Measurements from ENCODE around the gene PARD6B.

Gene PARD6B

DNA sequence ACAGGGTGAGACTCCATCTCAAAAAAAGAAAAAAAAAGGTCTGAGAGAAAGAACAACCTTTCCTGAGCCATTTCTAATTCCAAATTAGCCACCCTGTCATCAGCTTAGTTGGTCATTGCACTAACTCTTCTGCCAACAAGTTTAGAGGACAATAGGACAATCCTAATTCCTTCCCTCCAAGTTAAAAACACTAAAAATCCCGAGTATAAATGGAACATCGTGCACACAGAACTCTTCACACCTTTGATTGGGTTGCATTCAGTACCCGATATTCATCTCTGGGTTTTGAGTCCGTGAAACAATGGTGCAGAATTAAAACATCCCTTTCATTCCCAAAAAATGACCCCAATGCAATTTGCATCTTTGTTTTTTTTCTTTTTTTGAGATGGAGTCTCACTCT, 23.0 kb downstream of the PARD6B start:
- TF ChIP-seq, protein P1, sequence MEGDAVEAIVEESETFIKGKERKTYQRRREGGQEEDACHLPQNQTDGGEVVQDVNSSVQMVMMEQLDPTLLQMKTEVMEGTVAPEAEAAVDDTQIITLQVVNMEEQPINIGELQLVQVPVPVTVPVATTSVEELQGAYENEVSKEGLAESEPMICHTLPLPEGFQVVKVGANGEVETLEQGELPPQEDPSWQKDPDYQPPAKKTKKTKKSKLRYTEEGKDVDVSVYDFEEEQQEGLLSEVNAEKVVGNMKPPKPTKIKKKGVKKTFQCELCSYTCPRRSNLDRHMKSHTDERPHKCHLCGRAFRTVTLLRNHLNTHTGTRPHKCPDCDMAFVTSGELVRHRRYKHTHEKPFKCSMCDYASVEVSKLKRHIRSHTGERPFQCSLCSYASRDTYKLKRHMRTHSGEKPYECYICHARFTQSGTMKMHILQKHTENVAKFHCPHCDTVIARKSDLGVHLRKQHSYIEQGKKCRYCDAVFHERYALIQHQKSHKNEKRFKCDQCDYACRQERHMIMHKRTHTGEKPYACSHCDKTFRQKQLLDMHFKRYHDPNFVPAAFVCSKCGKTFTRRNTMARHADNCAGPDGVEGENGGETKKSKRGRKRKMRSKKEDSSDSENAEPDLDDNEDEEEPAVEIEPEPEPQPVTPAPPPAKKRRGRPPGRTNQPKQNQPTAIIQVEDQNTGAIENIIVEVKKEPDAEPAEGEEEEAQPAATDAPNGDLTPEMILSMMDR (IDR thresholded peaks at IDR 0.05) = no peak

DNA sequence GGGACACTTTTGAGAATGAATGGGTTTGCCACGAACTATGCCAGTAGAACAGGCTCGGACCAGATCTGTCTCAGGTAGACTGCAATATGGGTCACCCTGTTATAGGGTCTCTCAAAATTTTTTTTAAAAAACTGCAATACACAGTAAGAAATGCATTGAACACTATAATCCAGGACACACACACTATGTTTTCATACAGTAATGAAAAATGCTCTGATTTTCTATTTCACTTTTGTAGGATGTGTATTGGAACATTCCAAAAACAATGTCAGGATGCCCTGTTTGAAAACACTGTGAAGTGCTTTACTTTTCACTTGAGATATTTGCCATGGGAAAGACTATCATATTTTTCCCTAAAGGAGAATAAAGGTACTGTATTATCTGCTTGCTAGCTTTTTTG, 25.1 kb downstream of the PARD6B start:
- TF ChIP-seq, protein P1 (IDR thresholded peaks at IDR 0.05) = no peak

DNA sequence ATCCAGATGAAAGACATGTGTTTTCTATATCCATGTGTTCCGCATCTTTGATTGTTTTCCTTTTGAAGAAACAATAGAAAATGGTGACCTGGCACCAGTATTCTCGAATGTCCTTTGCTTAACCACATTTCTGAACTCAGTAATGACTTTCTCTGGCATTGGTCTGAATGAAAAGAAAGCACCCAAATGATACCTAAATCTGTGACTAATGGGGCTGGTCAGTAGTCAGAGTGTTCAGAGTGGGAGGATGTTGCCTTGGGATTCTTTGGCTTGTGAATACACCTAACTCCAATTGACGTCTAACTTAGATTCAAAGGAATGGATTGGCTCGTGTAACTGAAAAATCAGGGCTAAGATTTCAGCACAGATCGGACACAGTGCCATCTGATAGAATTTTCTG, 27.1 kb downstream of the PARD6B start:
- TF ChIP-seq, protein P1 (IDR thresholded peaks at IDR 0.05) = no peak

DNA sequence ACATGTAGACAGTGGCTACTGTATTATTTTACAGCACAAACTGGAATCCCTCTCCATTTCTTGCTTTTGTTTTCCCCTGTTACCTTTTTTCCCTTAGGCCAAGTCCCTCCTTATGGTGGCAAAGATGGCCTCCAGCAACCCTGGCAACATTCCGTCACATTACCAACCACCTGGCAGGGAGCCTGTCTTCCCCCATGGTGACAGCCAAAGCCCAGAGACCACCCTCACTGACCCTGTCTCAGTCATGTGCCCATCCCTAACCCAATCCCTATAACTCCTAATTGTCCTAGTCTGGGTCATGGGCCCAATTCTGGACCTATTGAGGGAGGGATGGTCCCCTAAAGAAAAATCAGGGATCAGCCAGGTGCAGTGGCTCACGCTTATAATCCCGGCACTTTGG, 27.6 kb downstream of the PARD6B start:
- TF ChIP-seq, protein P1 (IDR thresholded peaks at IDR 0.05) = no peak

DNA sequence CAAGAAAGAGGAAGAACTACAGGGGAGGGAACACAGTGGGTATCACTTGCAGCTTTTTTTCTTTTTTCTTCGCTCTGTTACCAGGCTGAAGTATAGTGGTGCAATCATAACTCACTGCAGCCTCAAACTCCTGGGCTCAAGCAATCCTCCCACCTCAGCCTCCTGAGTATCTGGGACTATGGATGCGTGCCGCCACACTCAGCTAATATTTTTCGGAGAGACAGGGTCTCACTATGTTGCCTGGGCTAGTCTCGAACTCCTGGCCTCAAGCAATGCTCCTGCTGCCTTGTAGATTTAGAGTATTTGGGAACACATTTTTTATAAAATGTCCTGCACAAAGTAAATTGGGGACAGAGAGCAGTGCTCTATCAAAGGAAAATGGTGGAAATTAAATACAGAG, 28.3 kb downstream of the PARD6B start:
- TF ChIP-seq, protein P1 (IDR thresholded peaks at IDR 0.05) = no peak

DNA sequence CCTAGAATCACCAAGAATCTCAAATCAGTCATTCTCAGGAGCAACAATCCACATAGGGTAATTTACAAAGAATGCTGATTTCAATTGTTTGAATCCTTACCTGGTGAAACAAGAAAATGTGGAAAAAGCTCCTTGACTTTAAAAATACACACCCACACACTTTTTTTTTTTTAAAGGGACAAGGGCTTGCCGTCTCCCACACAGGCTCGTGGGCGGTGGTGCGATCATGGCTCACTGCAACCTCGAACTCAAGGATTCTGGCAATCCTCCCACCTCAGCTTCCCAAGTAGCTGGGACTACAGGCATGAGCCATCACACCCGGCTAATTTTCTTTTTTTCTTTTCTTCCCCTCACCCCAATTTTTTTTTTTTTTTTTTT, 30.7 kb downstream of the PARD6B start:
- TF ChIP-seq, protein P1 (IDR thresholded peaks at IDR 0.05) = no peak

DNA sequence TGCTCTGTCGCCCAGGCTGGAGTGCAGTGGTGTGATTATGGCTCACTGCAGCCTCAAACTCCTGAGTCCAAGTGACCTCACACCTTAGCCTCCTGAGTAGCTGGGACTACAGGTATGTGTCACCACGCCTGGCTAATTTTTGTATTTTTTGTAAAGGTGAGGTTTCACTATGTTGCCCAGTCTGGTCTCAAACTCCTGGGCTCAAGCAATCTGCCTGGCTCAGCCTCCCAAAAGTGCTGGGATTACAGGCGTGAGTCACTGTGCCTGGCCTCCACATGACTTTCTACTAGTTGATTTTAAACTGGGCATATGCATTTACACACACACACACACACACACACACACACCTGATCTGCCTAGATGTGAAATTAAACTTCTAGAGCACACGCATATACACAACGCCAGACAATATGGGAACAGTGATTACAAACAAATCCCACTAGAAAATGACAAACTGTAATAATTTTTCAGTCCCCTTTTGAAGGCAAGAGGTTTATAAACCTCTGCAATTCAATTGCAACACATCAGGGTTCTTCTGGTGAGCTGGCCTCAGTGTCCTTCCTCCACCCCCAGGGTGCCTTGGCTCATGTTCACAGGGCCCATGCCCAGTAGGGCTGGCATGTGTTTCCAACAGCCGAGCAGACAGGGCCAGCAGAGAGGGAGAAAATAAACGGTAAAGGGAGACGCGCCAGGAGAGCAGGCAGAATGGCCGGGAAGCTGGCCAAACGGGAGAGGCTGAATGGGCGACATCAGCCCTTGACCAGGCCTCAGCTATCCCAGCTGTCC, 31.2 kb downstream of the PARD6B start:
- TF ChIP-seq, protein P1 (IDR thresholded peaks at IDR 0.05) = no peak

DNA sequence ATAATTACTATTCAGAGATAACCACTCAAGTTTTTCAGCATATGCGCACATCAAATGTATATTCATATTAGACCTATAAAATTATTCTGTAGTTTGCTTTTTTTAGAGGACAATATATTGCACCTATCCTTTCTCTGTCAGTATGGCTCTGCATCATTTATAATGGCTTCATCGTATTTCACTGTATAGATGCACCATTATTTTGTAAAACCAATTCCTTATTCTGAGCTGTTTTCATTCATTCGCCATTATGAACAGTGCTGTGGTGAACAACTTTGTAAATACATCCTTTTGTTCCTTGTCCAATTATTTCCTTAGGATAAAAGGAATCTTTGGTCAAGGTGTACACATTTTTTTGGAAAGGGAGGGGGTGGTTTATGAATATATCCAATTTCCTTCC, 34.3 kb downstream of the PARD6B start:
- TF ChIP-seq, protein P1 (IDR thresholded peaks at IDR 0.05) = no peak
